Measurements from ENCODE around the gene DDX54. TPM values are rescaled to one million over a fixed set of nuclear protein-coding genes. Genes with fewer than 3 reads are reported as not detected.

The DDX54 gene
- total RNA-seq, 1 donor from 2014 or later = 53.5 TPM

DNA sequence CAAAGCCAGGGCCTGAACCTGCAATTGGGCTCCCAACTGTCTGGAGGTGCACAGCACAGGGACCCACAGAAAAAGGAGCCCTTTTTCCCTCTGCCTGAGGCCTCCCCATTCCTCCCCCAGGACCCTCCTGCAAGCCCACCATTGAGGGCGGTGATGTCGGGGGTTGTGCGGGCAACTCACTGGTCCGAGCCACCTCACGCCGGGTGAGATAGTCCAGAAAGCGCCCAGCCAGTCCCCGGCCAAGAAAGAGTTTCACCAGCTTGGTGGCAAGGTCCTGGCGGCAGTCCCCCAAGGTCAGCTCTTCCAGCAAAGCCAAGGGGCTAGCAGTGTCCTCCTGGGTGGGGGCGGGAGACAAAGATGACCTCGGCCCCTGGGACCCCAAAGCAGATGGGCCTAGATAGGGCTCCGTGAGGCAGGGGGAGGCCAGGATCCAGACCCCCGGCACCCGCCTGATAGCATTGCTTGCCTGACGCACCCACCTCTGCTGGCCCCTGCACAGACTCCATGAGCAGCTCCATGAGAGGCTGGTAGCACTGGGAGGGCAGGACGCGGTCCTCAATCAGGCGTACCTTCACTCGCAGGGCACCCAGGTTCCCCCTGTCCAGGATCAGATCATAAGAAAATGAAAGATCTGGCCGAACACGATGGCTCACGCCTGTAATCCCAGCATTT, 69.7 kb downstream of the DDX54 start:
- Mint-ChIP-seq H3K4me3 (ENCODE audit: unreplicated experiment) (no peak overlapping the region), H3K27ac (ENCODE audit: unreplicated experiment) (no peak overlapping the region), H3K9me3 (ENCODE audit: unreplicated experiment) (peaks cover 2% of the 10 kb centered on the region), H3K36me3 (ENCODE audit: low read depth, unreplicated experiment) (no peaks in the 10 kb centered on the region), H3K27me3 (ENCODE audit: low read depth, unreplicated experiment) (peaks cover 43% of the 10 kb centered on the region), H3K4me1 (ENCODE audit: low read depth, unreplicated experiment) (no peaks in the 10 kb centered on the region)
- no peak for TF ChIP-seq EZH2 (IDR thresholded peaks at IDR 0.05; ENCODE audit: insufficient read depth, low read length)
- TF ChIP-seq, protein P1, sequence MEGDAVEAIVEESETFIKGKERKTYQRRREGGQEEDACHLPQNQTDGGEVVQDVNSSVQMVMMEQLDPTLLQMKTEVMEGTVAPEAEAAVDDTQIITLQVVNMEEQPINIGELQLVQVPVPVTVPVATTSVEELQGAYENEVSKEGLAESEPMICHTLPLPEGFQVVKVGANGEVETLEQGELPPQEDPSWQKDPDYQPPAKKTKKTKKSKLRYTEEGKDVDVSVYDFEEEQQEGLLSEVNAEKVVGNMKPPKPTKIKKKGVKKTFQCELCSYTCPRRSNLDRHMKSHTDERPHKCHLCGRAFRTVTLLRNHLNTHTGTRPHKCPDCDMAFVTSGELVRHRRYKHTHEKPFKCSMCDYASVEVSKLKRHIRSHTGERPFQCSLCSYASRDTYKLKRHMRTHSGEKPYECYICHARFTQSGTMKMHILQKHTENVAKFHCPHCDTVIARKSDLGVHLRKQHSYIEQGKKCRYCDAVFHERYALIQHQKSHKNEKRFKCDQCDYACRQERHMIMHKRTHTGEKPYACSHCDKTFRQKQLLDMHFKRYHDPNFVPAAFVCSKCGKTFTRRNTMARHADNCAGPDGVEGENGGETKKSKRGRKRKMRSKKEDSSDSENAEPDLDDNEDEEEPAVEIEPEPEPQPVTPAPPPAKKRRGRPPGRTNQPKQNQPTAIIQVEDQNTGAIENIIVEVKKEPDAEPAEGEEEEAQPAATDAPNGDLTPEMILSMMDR (IDR thresholded peaks at IDR 0.05; ENCODE audit: insufficient read depth, low read depth, low read length) = no peak
- no peak overlapping the region for H3K27ac ChIP-seq (ENCODE audit: low read depth, low read length)
- H3K4me2 ChIP-seq (ENCODE audit: low read length) = no peak overlapping the region
- H3K36me3 ChIP-seq (ENCODE audit: insufficient read depth, low read length) = no peaks in the 10 kb centered on the region
- H3K27me3 ChIP-seq (ENCODE audit: insufficient read depth, low read length) = peaks cover 4% of the 10 kb centered on the region
- H3K4me3 ChIP-seq (ENCODE audit: insufficient read depth, low read depth, low read length) = no peak overlapping the region
- FAIRE-seq (no peak), DNase-seq (ENCODE audit: low read depth) (no peak)
- no peaks in the 10 kb centered on the region for H4K20me1 ChIP-seq (ENCODE audit: insufficient read depth, low read length)
- H3K9ac ChIP-seq (ENCODE audit: low read length) = no peak overlapping the region
- H2AFZ ChIP-seq (ENCODE audit: low read depth, low read length) = no peak overlapping the region
- H3K9me3 ChIP-seq (ENCODE audit: insufficient read depth, low read depth, low read length) = no peaks in the 10 kb centered on the region
- H3K79me2 ChIP-seq (ENCODE audit: insufficient read depth, low read length) = no peaks in the 10 kb centered on the region
- no peaks in the 10 kb centered on the region for H3K4me1 ChIP-seq (ENCODE audit: insufficient read depth, low read length)

DNA sequence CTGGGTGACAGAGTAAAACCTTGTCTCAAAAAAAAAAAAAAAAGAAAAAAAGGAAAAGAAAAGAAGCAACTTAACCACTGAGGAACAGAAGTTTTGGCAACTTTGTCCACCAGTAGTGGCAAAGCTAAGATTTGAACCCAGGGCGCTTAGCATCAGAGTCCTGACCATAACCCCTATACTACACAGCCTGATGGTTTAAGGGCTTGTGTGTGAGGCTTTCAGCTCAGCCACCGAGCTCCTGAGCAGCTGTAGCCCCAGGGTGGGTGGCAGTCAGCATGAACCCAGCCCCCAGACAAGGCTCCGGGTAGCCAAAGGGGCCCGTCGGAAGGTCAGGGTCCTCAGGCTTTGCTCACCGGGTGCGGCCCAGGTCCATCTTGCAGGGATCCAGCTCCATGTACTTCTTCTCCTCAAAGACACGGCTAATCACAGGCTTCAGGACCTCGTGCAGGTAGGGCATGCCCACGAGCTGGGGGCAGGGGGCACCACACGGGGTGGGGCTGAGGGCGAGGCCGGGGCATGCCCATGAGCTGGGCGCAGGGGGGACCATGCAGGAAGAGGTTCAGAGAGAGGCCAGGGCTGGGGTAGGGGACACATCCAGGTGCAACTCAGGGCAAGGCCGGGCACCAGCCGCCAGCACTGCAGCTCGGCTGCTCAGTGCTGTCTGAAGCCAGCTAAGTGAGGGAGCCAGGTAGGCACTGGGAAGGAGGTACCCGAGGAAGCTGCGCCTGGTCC, 70.7 kb downstream of the DDX54 start:
- TF ChIP-seq, protein P1 (IDR thresholded peaks at IDR 0.05; ENCODE audit: insufficient read depth, low read depth, low read length) = no peak
- no peak for TF ChIP-seq EZH2 (IDR thresholded peaks at IDR 0.05; ENCODE audit: insufficient read depth, low read length)
- no peak overlapping the region for H3K27ac Mint-ChIP-seq (ENCODE audit: unreplicated experiment)
- no peak overlapping the region for H3K9ac ChIP-seq (ENCODE audit: low read length)
- no peaks in the 10 kb centered on the region for H3K4me1 Mint-ChIP-seq (ENCODE audit: low read depth, unreplicated experiment)
- peaks cover 8% of the 10 kb centered on the region for H3K27me3 ChIP-seq (ENCODE audit: insufficient read depth, low read length)
- H3K27ac ChIP-seq (ENCODE audit: low read depth, low read length) = no peak overlapping the region
- no peaks in the 10 kb centered on the region for H3K9me3 ChIP-seq (ENCODE audit: insufficient read depth, low read depth, low read length)
- peaks cover 45% of the 10 kb centered on the region for H3K27me3 Mint-ChIP-seq (ENCODE audit: low read depth, unreplicated experiment)
- FAIRE-seq (no peak), DNase-seq (ENCODE audit: low read depth) (no peak)
- no peak overlapping the region for H3K4me2 ChIP-seq (ENCODE audit: low read length)
- H3K4me1 ChIP-seq (ENCODE audit: insufficient read depth, low read length) = no peaks in the 10 kb centered on the region
- H2AFZ ChIP-seq (ENCODE audit: low read depth, low read length) = no peak overlapping the region
- H3K4me3 Mint-ChIP-seq (ENCODE audit: unreplicated experiment) = no peak overlapping the region
- no peak overlapping the region for H3K4me3 ChIP-seq (ENCODE audit: insufficient read depth, low read depth, low read length)
- no peaks in the 10 kb centered on the region for H3K79me2 ChIP-seq (ENCODE audit: insufficient read depth, low read length)
- H3K36me3 Mint-ChIP-seq (ENCODE audit: low read depth, unreplicated experiment) = no peaks in the 10 kb centered on the region
- no peaks in the 10 kb centered on the region for H4K20me1 ChIP-seq (ENCODE audit: insufficient read depth, low read length)
- H3K9me3 Mint-ChIP-seq (ENCODE audit: unreplicated experiment) = peaks cover 2% of the 10 kb centered on the region
- H3K36me3 ChIP-seq (ENCODE audit: insufficient read depth, low read length) = no peaks in the 10 kb centered on the region

DNA sequence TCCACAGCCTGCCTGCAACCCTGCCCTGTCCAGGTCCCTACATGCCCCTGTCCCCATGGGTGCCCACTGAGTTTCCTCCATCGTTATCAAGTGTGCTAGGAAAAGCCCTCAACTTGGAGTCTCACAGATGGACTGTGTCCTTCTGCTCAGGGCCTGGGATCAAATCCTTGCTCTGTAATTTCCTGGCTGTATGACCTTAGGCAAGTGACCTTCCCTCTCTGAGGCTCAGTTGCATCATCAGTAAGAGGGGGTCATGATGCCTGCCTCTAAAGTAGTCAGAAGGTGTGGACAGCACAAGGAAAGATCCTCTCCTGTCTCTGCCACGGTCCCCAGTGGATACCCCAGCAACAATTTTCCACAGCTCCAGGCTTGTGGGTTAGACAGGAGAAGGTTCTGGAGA, 71.9 kb downstream of the DDX54 start:
- Histone ChIP-seq H4K20me1 (ENCODE audit: insufficient read depth, low read length) (no peaks in the 10 kb centered on the region), H3K4me3 (ENCODE audit: insufficient read depth, low read depth, low read length) (no peak overlapping the region), H3K79me2 (ENCODE audit: insufficient read depth, low read length) (no peaks in the 10 kb centered on the region), H2AFZ (ENCODE audit: low read depth, low read length) (no peak overlapping the region), H3K36me3 (ENCODE audit: insufficient read depth, low read length) (no peaks in the 10 kb centered on the region), H3K4me2 (ENCODE audit: low read length) (no peak overlapping the region), H3K9me3 (ENCODE audit: insufficient read depth, low read depth, low read length) (no peaks in the 10 kb centered on the region), H3K4me1 (ENCODE audit: insufficient read depth, low read length) (no peaks in the 10 kb centered on the region), H3K9ac (ENCODE audit: low read length) (no peak overlapping the region), H3K27me3 (ENCODE audit: insufficient read depth, low read length) (peaks cover 8% of the 10 kb centered on the region), H3K27ac (ENCODE audit: low read depth, low read length) (no peak overlapping the region)
- no peaks in the 10 kb centered on the region for H3K36me3 Mint-ChIP-seq (ENCODE audit: low read depth, unreplicated experiment)
- H3K4me1 Mint-ChIP-seq (ENCODE audit: low read depth, unreplicated experiment) = no peaks in the 10 kb centered on the region
- no peak for FAIRE-seq
- no peak for DNase-seq (ENCODE audit: low read depth)
- TF ChIP-seq, protein P1 (IDR thresholded peaks at IDR 0.05; ENCODE audit: insufficient read depth, low read depth, low read length) = no peak
- no peak for TF ChIP-seq EZH2 (IDR thresholded peaks at IDR 0.05; ENCODE audit: insufficient read depth, low read length)
- H3K27ac Mint-ChIP-seq (ENCODE audit: unreplicated experiment) = no peak overlapping the region
- no peak overlapping the region for H3K4me3 Mint-ChIP-seq (ENCODE audit: unreplicated experiment)
- peaks cover 2% of the 10 kb centered on the region for H3K9me3 Mint-ChIP-seq (ENCODE audit: unreplicated experiment)
- peaks cover 47% of the 10 kb centered on the region for H3K27me3 Mint-ChIP-seq (ENCODE audit: low read depth, unreplicated experiment)

All from astrocyte (in vitro differentiated cells and primary cell).